ENCODE results near the gene FXYD3. TPM values are rescaled to one million over a fixed set of nuclear protein-coding genes. Genes with fewer than 3 reads are reported as not detected.

The FXYD3 gene
- total and polyA plus RNA-seq, 2 experiments from 2014 or later = 0.81 TPM; not detected in 1

DNA sequence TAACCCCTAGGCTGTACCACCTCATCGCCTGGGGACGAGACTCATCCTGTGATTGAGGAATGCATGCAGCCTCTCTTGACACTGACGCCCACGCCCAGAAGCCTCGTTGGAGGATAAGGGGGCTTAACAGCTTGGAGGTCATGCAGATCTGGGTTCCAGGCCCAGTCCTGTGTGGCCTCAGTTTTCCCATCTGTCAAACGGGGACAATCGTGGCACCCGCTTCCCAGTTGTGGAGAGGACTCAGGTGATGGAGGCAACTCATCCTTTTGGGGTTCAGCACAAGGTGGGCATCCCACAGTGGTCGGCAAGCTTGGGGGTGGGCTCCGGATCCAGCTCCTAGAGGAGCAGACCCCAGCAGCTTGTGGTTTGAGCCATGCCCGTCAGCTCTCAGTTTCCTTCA lies 20.6 kb downstream of the FXYD3 start (continued):
- TF ChIP-seq, protein P1, sequence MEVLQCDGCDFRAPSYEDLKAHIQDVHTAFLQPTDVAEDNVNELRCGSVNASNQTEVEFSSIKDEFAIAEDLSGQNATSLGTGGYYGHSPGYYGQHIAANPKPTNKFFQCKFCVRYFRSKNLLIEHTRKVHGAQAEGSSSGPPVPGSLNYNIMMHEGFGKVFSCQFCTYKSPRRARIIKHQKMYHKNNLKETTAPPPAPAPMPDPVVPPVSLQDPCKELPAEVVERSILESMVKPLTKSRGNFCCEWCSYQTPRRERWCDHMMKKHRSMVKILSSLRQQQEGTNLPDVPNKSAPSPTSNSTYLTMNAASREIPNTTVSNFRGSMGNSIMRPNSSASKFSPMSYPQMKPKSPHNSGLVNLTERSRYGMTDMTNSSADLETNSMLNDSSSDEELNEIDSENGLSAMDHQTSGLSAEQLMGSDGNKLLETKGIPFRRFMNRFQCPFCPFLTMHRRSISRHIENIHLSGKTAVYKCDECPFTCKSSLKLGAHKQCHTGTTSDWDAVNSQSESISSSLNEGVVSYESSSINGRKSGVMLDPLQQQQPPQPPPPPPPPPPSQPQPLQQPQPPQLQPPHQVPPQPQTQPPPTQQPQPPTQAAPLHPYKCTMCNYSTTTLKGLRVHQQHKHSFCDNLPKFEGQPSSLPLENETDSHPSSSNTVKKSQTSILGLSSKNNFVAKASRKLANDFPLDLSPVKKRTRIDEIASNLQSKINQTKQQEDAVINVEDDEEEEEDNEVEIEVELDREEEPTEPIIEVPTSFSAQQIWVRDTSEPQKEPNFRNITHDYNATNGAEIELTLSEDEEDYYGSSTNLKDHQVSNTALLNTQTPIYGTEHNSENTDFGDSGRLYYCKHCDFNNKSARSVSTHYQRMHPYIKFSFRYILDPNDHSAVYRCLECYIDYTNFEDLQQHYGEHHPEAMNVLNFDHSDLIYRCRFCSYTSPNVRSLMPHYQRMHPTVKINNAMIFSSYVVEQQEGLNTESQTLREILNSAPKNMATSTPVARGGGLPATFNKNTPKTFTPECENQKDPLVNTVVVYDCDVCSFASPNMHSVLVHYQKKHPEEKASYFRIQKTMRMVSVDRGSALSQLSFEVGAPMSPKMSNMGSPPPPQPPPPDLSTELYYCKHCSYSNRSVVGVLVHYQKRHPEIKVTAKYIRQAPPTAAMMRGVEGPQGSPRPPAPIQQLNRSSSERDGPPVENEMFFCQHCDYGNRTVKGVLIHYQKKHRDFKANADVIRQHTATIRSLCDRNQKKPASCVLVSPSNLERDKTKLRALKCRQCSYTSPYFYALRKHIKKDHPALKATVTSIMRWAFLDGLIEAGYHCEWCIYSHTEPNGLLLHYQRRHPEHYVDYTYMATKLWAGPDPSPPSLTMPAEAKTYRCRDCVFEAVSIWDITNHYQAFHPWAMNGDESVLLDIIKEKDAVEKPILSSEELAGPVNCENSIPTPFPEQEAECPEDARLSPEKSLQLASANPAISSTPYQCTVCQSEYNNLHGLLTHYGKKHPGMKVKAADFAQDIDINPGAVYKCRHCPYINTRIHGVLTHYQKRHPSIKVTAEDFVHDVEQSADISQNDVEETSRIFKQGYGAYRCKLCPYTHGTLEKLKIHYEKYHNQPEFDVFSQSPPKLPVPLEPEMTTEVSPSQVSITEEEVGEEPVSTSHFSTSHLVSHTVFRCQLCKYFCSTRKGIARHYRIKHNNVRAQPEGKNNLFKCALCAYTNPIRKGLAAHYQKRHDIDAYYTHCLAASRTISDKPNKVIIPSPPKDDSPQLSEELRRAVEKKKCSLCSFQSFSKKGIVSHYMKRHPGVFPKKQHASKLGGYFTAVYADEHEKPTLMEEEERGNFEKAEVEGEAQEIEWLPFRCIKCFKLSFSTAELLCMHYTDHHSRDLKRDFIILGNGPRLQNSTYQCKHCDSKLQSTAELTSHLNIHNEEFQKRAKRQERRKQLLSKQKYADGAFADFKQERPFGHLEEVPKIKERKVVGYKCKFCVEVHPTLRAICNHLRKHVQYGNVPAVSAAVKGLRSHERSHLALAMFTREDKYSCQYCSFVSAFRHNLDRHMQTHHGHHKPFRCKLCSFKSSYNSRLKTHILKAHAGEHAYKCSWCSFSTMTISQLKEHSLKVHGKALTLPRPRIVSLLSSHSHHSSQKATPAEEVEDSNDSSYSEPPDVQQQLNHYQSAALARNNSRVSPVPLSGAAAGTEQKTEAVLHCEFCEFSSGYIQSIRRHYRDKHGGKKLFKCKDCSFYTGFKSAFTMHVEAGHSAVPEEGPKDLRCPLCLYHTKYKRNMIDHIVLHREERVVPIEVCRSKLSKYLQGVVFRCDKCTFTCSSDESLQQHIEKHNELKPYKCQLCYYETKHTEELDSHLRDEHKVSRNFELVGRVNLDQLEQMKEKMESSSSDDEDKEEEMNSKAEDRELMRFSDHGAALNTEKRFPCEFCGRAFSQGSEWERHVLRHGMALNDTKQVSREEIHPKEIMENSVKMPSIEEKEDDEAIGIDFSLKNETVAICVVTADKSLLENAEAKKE (CRISPR knock-in tag; IDR thresholded peaks at IDR 0.05) = no peak
- TF ChIP-seq, protein P2, sequence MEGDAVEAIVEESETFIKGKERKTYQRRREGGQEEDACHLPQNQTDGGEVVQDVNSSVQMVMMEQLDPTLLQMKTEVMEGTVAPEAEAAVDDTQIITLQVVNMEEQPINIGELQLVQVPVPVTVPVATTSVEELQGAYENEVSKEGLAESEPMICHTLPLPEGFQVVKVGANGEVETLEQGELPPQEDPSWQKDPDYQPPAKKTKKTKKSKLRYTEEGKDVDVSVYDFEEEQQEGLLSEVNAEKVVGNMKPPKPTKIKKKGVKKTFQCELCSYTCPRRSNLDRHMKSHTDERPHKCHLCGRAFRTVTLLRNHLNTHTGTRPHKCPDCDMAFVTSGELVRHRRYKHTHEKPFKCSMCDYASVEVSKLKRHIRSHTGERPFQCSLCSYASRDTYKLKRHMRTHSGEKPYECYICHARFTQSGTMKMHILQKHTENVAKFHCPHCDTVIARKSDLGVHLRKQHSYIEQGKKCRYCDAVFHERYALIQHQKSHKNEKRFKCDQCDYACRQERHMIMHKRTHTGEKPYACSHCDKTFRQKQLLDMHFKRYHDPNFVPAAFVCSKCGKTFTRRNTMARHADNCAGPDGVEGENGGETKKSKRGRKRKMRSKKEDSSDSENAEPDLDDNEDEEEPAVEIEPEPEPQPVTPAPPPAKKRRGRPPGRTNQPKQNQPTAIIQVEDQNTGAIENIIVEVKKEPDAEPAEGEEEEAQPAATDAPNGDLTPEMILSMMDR (conservative IDR thresholded peaks at IDR 0.05; ENCODE audit: low read depth in 2 of 2) = no peak
- TF ChIP-seq ZNF331 (CRISPR knock-in tag; IDR thresholded peaks at IDR 0.05; ENCODE audit: low read depth) = no peak

DNA sequence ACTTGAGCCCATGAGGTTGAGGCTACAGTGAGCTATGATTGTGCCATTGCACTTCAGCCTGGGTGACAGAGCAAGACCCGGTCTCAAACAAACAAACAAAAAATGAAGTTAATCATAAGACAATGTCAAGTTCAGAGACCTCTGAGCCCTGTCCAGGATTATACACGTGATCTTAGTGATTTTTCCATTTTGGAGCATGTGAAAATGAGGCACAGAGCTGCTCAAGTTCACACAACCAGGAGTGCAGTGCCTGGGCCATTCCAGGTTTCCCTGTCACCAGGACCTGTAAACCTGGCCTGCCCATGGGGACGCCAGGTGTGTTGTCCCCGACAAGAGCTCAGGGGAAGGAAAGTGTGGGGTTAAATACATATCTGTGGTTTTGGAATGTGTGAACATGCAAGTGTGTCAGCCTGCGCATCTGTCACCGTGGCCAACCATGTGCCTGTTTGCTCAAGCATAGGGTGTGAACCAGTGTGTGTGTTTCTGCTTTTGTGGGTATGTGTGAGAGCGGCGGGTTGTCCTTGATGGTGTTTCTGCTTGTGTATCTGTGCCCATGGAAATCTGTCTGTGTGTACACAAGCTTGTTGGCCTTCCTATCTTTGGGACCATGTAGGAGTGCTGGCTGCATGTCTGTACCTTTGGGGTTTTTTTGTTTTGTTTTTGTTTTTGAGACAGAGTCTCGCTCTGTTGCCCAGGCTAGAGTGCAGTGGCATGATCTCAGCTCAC lies 21.5 kb downstream of the FXYD3 start:
- no peak overlapping the region for H3K27ac Mint-ChIP-seq
- Histone ChIP-seq H3K79me2 (replicated peaks; ENCODE audit: insufficient read depth) (no peaks in the 10 kb centered on the region), H3K36me3 (ENCODE audit: insufficient read depth) (no peaks in the 10 kb centered on the region), H3F3A (replicated peaks; ENCODE audit: low read depth) (0 out of 2 replicates have a peak, but pooled peaks cover 6% of the 10 kb centered on the region), H3K4me2 (no peak overlapping the region), H3K4me3 (no peak overlapping the region), H3K9me2 (ENCODE audit: insufficient read depth) (peaks cover 10% of the 10 kb centered on the region), H3K4me1 (ENCODE audit: insufficient read depth) (peaks cover 25% of the 10 kb centered on the region), H4K20me1 (replicated peaks; ENCODE audit: insufficient read depth) (no peaks in the 10 kb centered on the region), H3K27ac (ENCODE audit: low read depth) (no peak overlapping the region), H2AFZ (no peak overlapping the region), H3K27me3 (ENCODE audit: insufficient read depth) (peaks cover 7% of the 10 kb centered on the region; the same call in 1 of the 2 replicates)
- H3K9me3 Mint-ChIP-seq = no peaks in the 10 kb centered on the region; the same call in 2 of the 3 replicates
- ATAC-seq = no peak
- H3K36me3 Mint-ChIP-seq (ENCODE audit: low read depth) = no peaks in the 10 kb centered on the region; the same call in 2 of the 3 replicates
- TF ChIP-seq, protein P2 (conservative IDR thresholded peaks at IDR 0.05; ENCODE audit: low read depth in 2 of 2) = no peak
- no peak for TF ChIP-seq CREB1 (CRISPR knock-in tag; IDR thresholded peaks at IDR 0.05; ENCODE audit: low read depth)
- TF ChIP-seq NANOG (IDR thresholded peaks at IDR 0.05; ENCODE audit: borderline replicate concordance) = no peak
- no peak for TF ChIP-seq JUNB (IDR thresholded peaks at IDR 0.05; ENCODE audit: unreplicated experiment)
- no peak for TF ChIP-seq STAT1 (IDR thresholded peaks at IDR 0.05; ENCODE audit: unreplicated experiment)
- no peak for TF ChIP-seq EZH2 (IDR thresholded peaks at IDR 0.05; ENCODE audit: low read depth, unreplicated experiment)
- DNase-seq (ENCODE audit: low spot score) = no peak
- H3K27me3 Mint-ChIP-seq (ENCODE audit: insufficient read depth, low read depth, poor library complexity) = peaks cover 24% of the 10 kb centered on the region
- H3K4me3 Mint-ChIP-seq = no peak overlapping the region
- peaks cover 34% of the 10 kb centered on the region for H3K4me1 Mint-ChIP-seq

Measured in GM23338 (cell line).